Small intestine (tissue), 7 donors: Measurements from ENCODE around the gene SH3RF3. TPM values are rescaled to one million over a fixed set of nuclear protein-coding genes. Genes with fewer than 3 reads are reported as not detected.
A peak's percentile ranks its signal among the peaks of the same experiment; 100 is the strongest.
"Not testable (repeated sequence)": the region's sequence is repeated elsewhere in the genome, so short reads cannot be mapped to it uniquely, and the experiment has no call there.

Experiments used
- DNase-seq, 2 donors: peaks; one replicate each; pipeline versions ENCODE4 v3.0.0 to v3.0.0-alpha.2; 2013
- FAIRE-seq: peaks from 2 replicates; lab custom pipeline; 2012; peaks lifted over from hg19 to GRCh38; lab: Jason Lieb, UNC
- H3K27ac ChIP-seq, 3 donors: one replicate each; pipeline ENCODE4 v1.5.1; 2013; ENCODE audit warnings: low read length in 2 of 3, mild to moderate bottlenecking in 2 of 3, control low read depth in 1 of 3, inconsistent platforms in 1 of 3, low read depth in 1 of 3, moderate library complexity in 1 of 3
- H3K27me3 ChIP-seq, 3 donors: one replicate each; pipeline ENCODE4 v1.6.1; 2013; ENCODE audit warnings: low read length in 3 of 3, inconsistent platforms in 1 of 3; ENCODE audit not compliant: control insufficient read depth in 3 of 3, insufficient read depth in 3 of 3
- H3K36me3 ChIP-seq, 3 donors: one replicate each; pipeline ENCODE4 v1.6.1; 2013; ENCODE audit warnings: low read length in 3 of 3, inconsistent platforms in 1 of 3, low read depth in 1 of 3, mild to moderate bottlenecking in 1 of 3, moderate library complexity in 1 of 3; ENCODE audit not compliant: control insufficient read depth in 3 of 3, insufficient read depth in 2 of 3
- H3K4me1 ChIP-seq, 3 donors: one replicate each; pipeline ENCODE4 v1.6.1; 2013; ENCODE audit warnings: low read length in 2 of 3, inconsistent platforms in 1 of 3, low read depth in 1 of 3, mild to moderate bottlenecking in 1 of 3, moderate library complexity in 1 of 3; ENCODE audit not compliant: control insufficient read depth in 3 of 3, insufficient read depth in 2 of 3
- H3K4me3 ChIP-seq, 3 donors: one replicate each; pipeline ENCODE4 v1.5.1; 2013; ENCODE audit warnings: low read length in 3 of 3, control low read depth in 1 of 3, inconsistent platforms in 1 of 3, low read depth in 1 of 3, mild to moderate bottlenecking in 1 of 3, moderate library complexity in 1 of 3
- H3K9me3 ChIP-seq, 2 donors: one replicate each; pipeline ENCODE4 v1.6.1; 2013; ENCODE audit warnings: low read depth in 1 of 2, low read length in 1 of 2; ENCODE audit not compliant: control insufficient read depth in 2 of 2, insufficient read depth in 1 of 2
- WGBS, 3 donors: extraction: QIAGEN DNeasy Blood & Tissue Kit; methylation state at CpG; one replicate each; pipeline ENCODE4 v1.1.7; 2013; 5-methylcytosine and 5-hydroxymethylcytosine counted together
- polyA plus RNA-seq, 4 donors: library from polyadenylated mRNA; stranded (reverse) in 3 of 4; unstranded in 1 of 4; fragments of 200-250 nt in 3 of 4; fragments of 120-200 nt in 1 of 4; gene quantifications; one replicate each; pipeline versions ENCODE4 v1.2.1 to v1.2.3, GENCODE V29; 2013
- donor health status: healthy with polysubstance abuse.
- donor health status: control.
- donor health status: control.
- donor health status: Bipolar disorder and iron deficiency.
- donor health status: healthy.

Gene SH3RF3
- polyA plus RNA-seq, 4 donors: 0.22 to 3.9 (median 1.2) TPM

- no peaks in the 10 kb centered on the region for H3K36me3 ChIP-seq
- no peak for FAIRE-seq
- H3K27ac ChIP-seq: peak overlapping the region in 1 of 3 donors; percentile 1
- WGBS, 3 donors: 60 to 79% (median 69%) methylated on average over 6 of the region's 6 CpGs
- H3K27me3 ChIP-seq: peaks cover 0 to 4% (median 2%) of the 10 kb centered on the region in 3 donors
- peaks cover 0 to 3% (median 0%) of the 10 kb centered on the region in 3 donors for H3K4me1 ChIP-seq
- no peaks in the 10 kb centered on the region for H3K9me3 ChIP-seq
- no peak for DNase-seq
- no peak overlapping the region for H3K4me3 ChIP-seq
These were observed 87.3 kb downstream of the SH3RF3 start for GRCh38 chr2:109216332-109216731.

GRCh38 chr2:109217362-109218086, 88.5 kb downstream of the SH3RF3 start:
- H3K9me3 ChIP-seq: no peaks in the 10 kb centered on the region
- no peaks in the 10 kb centered on the region for H3K36me3 ChIP-seq
- 60 to 85% (median 71%) methylated on average over 12 of the region's 12 CpGs for WGBS, 3 donors
- H3K27ac ChIP-seq: peak overlapping the region in 1 of 3 donors; percentile 82
- DNase-seq: peak; percentile 18 to 32
- H3K4me3 ChIP-seq: no peak overlapping the region
- peaks cover 0 to 2% (median 0%) of the 10 kb centered on the region in 3 donors for H3K27me3 ChIP-seq
- no peak for FAIRE-seq
- peaks cover 0 to 3% (median 0%) of the 10 kb centered on the region in 3 donors for H3K4me1 ChIP-seq

DNA sequence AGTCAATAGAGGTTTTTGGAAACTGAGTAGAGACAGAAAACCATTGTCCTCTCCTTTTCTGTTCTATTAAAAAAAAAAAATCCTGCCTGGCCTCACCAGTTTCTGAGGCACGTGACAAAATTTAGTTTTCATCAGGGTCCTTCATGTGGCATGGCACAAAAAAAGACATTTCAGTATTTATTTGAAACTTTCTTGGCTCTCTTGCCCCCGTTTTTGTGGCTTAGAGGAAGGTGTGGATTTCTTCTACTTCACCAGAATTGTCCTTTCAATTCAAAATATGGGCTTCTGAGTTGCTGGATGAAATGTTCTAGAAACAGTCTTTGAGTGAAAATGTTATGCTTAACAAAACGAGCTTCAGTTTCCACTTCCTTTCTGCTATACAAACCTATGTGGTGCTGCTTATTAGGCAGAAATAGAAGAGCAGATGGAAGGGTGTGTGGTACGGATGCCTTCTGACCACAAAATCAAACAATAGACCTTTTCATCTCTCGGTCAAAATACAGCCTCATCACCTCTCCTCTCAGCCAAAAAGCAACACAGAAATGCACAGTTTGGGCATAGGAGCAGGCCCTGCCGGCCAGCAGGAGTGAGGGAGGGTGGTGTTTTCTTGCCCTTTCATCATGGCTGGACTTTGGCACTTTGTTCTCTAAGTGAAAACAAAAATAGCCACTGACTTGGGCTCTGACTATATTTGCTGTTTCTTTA, 89.2 kb downstream of the SH3RF3 start:
- Histone ChIP-seq H3K27ac (peak overlapping the region in 1 of 3 donors; percentile 82), H3K36me3 (no peaks in the 10 kb centered on the region), H3K27me3 (peaks cover 0 to 3% (median 0%) of the 10 kb centered on the region in 3 donors), H3K4me1 (peaks cover 0 to 3% (median 0%) of the 10 kb centered on the region in 3 donors), H3K4me3 (no peak overlapping the region), H3K9me3 (no peaks in the 10 kb centered on the region)
- WGBS, 3 donors: 30 to 45% (median 33%) methylated on average over 6 of the region's 6 CpGs
- FAIRE-seq (no peak), DNase-seq (peak; percentile 21 to 48)

GRCh38 chr2:109218792-109219126, 89.8 kb downstream of the SH3RF3 start:
- Histone ChIP-seq H3K4me1 (peaks cover 0 to 3% (median 0%) of the 10 kb centered on the region in 3 donors), H3K27ac (no peak overlapping the region), H3K36me3 (no peaks in the 10 kb centered on the region), H3K27me3 (peaks cover 0 to 3% (median 0%) of the 10 kb centered on the region in 3 donors), H3K4me3 (no peak overlapping the region), H3K9me3 (no peaks in the 10 kb centered on the region)
- FAIRE-seq (no peak), DNase-seq (no peak)
- 8 to 33% (median 15%) methylated on average over 1 of the region's 1 CpG for WGBS, 3 donors

DNA sequence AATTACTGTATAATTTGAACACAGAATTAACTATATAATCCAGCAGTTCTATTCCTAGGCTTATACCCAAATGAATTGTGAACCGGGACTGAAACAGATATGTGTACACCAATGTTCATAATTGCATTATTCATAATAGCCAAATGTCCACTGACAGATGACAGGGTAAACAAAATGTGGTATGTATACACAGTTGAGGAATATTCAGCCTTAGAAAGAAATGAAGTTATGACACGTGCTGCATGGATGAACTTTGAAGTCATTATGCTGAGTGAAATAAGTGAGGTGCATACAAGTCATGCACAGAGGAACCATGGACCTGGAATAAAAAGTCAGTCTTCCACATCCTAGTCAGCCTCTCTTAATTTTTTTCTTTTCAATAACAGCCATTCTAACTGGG, 91.9 kb downstream of the SH3RF3 start:
- 58 to 75% (median 60%) methylated on average over 2 of the region's 2 CpGs for WGBS, 3 donors

DNA sequence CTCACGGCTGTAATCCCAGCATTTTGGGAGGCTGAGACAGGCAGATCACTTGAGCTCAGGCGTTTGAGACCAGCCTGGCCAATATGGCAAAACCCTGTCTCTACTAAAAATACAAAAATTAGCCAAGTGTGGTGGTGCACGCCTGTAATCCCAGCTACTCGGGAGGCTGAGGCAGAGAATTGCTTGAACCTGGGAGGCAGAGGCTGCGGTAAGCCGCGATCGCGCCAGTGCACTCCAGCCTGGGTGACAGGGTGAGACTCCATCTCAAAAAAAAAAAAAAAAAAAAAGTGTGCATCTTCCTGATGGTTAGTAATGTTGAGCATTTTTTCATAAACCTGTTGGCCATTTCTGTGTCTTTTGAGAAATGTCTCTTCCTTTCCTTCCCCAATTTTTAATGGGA, 92.3 kb downstream of the SH3RF3 start:
- H3K9me3 ChIP-seq, H3K27me3 ChIP-seq, H3K4me1 ChIP-seq, H3K27ac ChIP-seq, H3K4me3 ChIP-seq, FAIRE-seq, H3K36me3 ChIP-seq, DNase-seq: not testable (repeated sequence)
- WGBS, 3 donors: 91 to 94% (median 93%) methylated on average over 9 of the region's 9 CpGs

More for the DNA sequence above, 91.9 kb downstream of the SH3RF3 start:
- no peak overlapping the region for H3K27ac ChIP-seq
- H3K4me1 ChIP-seq: peaks cover 0 to 3% (median 0%) of the 10 kb centered on the region in 3 donors
- H3K27me3 ChIP-seq: peaks cover 0 to 3% (median 0%) of the 10 kb centered on the region in 3 donors
- H3K9me3 ChIP-seq: no peaks in the 10 kb centered on the region
- FAIRE-seq: no peak
- DNase-seq: peak in 1 of 2 donors; percentile 34
- H3K36me3 ChIP-seq: no peaks in the 10 kb centered on the region
- H3K4me3 ChIP-seq: no peak overlapping the region

DNA sequence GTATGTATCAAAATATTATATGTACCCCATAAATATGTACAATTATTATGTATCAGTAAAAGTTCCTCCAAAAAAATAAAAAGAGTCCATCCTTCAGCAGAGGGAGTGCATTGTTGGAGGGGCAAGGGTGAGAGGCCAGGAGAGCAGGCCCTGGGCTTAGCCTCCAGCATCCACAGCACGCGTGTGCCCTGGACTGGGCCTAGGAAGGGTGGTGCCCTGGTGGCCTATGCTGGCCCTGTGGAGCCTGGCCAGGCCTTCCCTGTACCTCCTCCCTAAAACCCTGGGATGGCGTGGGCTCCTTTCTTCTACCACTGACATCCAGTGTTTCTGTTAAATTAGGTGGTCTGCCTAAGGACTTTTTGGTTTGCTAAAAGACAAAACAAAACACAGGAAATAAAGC, 93.4 kb downstream of the SH3RF3 start:
- DNase-seq (no peak), FAIRE-seq (no peak)
- Histone ChIP-seq H3K4me3 (no peak overlapping the region), H3K27me3 (peaks cover 0 to 3% (median 0%) of the 10 kb centered on the region in 3 donors), H3K36me3 (no peaks in the 10 kb centered on the region), H3K27ac (no peak overlapping the region), H3K4me1 (peaks cover 0 to 3% (median 0%) of the 10 kb centered on the region in 3 donors), H3K9me3 (no peaks in the 10 kb centered on the region)
- 96 to 98% (median 97%) methylated on average over 3 of the region's 3 CpGs for WGBS, 3 donors

GRCh38 chr2:109222825-109223471, 93.9 kb downstream of the SH3RF3 start:
- FAIRE-seq: no peak
- 76 to 87% (median 78%) methylated on average over 16 of the region's 16 CpGs for WGBS, 3 donors
- H3K27ac ChIP-seq: no peak overlapping the region

More at GRCh38 chr2:109222825-109223471, 93.9 kb downstream of the SH3RF3 start:
- H3K36me3 ChIP-seq: no peaks in the 10 kb centered on the region
- H3K4me1 ChIP-seq: peaks cover 0 to 3% (median 0%) of the 10 kb centered on the region in 3 donors
- DNase-seq: no peak
- H3K27me3 ChIP-seq: peaks cover 0 to 3% (median 0%) of the 10 kb centered on the region in 3 donors
- no peaks in the 10 kb centered on the region for H3K9me3 ChIP-seq
- no peak overlapping the region for H3K4me3 ChIP-seq
